Naive thymus-derived CD4-positive, alpha-beta T cell (primary cell): Measurements from ENCODE around the gene MYOCOS. TPM values are rescaled to one million over a fixed set of nuclear protein-coding genes. Genes with fewer than 3 reads are reported as not detected.

Source experiments
- ATAC-seq: fragments of 150-1000 bp; cut with Tn5 transposase; 2 replicates; pipeline ENCODE4 v1.10.0; 2021; ENCODE audit warnings: mild to moderate bottlenecking, moderate library complexity
- CTCF ChIA-PET: fragments of 350-600 bp; sonication (Branson Sonifier 250); formaldehyde crosslinking; loops from one replicate; lab custom pipeline; 2021; ENCODE audit warnings: antibody characterized with exemption; lab: Charles Lee
- POLR2A ChIA-PET: fragments of 350-600 bp; sonication (Branson Sonifier 250); formaldehyde crosslinking; loops from one replicate; lab custom pipeline; 2021; ENCODE audit warnings: antibody characterized with exemption, inconsistent platforms; lab: Charles Lee
- DNase-seq, 9 donors: peaks; one replicate each; pipeline versions ENCODE4 v3.0.0 to v3.0.0-alpha.2; 2020 to 2022; ENCODE audit warnings: mixed read lengths in 1 of 9
- H3K27ac ChIP-seq: one replicate; pipeline ENCODE4 v1.7.0; 2013; ENCODE audit warnings: mild to moderate bottlenecking, low read depth, low read length, moderate library complexity
- H3K27me3 ChIP-seq, 2 donors: one replicate each; pipeline ENCODE4 v1.7.0; 2013; ENCODE audit warnings: low read length in 2 of 2, mild to moderate bottlenecking in 2 of 2, moderate library complexity in 2 of 2; ENCODE audit not compliant: control insufficient read depth in 2 of 2, insufficient read depth in 2 of 2
- H3K36me3 ChIP-seq, 3 experiments: 1 replicate in 2 of 3; 2 replicates in 1 of 3; pipeline ENCODE4 v1.7.0; 2013; ENCODE audit warnings: low read length in 3 of 3, mild to moderate bottlenecking in 3 of 3, moderate library complexity in 1 of 3; ENCODE audit not compliant: insufficient read depth in 3 of 3, control insufficient read depth in 2 of 3
- H3K4me1 ChIP-seq, 2 donors: one replicate each; pipeline ENCODE4 v1.7.0; 2013; ENCODE audit warnings: low read length in 2 of 2, mild to moderate bottlenecking in 2 of 2, moderate library complexity in 1 of 2; ENCODE audit not compliant: control insufficient read depth in 2 of 2, insufficient read depth in 2 of 2
- H3K4me3 ChIP-seq: 2 replicates; pipeline ENCODE4 v1.7.0; 2013; ENCODE audit warnings: mild to moderate bottlenecking, low read length
- H3K9me3 ChIP-seq, 3 experiments: 1 replicate in 2 of 3; 2 replicates in 1 of 3; pipeline ENCODE4 v1.7.0; 2013; ENCODE audit warnings: low read length in 3 of 3; ENCODE audit not compliant: control insufficient read depth in 2 of 3
- H3K27ac Mint-ChIP-seq, 9 donors: one replicate each; pipeline ENCODE4 v1.8.0; 2020 to 2022; ENCODE audit warnings: mixed read lengths in 9 of 9, mild to moderate bottlenecking in 8 of 9, moderate library complexity in 5 of 9, inconsistent platforms in 2 of 9
- H3K27me3 Mint-ChIP-seq, 5 donors: one replicate each; pipeline ENCODE4 v1.8.0; 2021 to 2022; ENCODE audit warnings: mixed read lengths in 5 of 5, mild to moderate bottlenecking in 1 of 5
- H3K36me3 Mint-ChIP-seq, 5 donors: one replicate each; pipeline ENCODE4 v1.8.0; 2020 to 2022; ENCODE audit warnings: mixed read lengths in 5 of 5, mild to moderate bottlenecking in 3 of 5, inconsistent platforms in 1 of 5
- H3K4me1 Mint-ChIP-seq, 7 donors: one replicate each; pipeline ENCODE4 v1.8.0; 2020 to 2022; ENCODE audit warnings: mixed read lengths in 7 of 7, mild to moderate bottlenecking in 3 of 7, inconsistent platforms in 1 of 7
- H3K4me3 Mint-ChIP-seq, 10 donors: one replicate each; pipeline ENCODE4 v1.8.0; 2020 to 2022; ENCODE audit warnings: mild to moderate bottlenecking in 10 of 10, mixed read lengths in 10 of 10, moderate library complexity in 6 of 10, inconsistent platforms in 2 of 10
- H3K9me3 Mint-ChIP-seq, 11 donors: one replicate each; pipeline ENCODE4 v1.8.0; 2020 to 2022; ENCODE audit warnings: mixed read lengths in 11 of 11, mild to moderate bottlenecking in 4 of 11, inconsistent platforms in 1 of 11, moderate library complexity in 1 of 11
- intact Hi-C, 2 donors: fragments of 100-400 bp; cut with micrococcal nuclease; formaldehyde crosslinking; loops; one replicate each; pipeline ENCODE4 v1.15.1; 2023
- polyA plus RNA-seq, 2 donors: library from polyadenylated mRNA; unstranded; fragments of 300-500 nt; fragmentation: Illumina TruSeq; gene quantifications; one replicate each; pipeline ENCODE4 v1.2.3, GENCODE V29; 2021
- total RNA-seq, 6 experiments: library from RNA in 5 of 6; stranded (reverse) in 5 of 6; gene quantifications; 1 replicate in 5 of 6; 2 replicates in 1 of 6; pipeline ENCODE4 v1.2.3 and lab custom pipeline; 2021 to 2026

MYOCOS gene
- total and polyA plus RNA-seq, 7 experiments from 2014 or later: 0.19 to 0.81 (median 0.31) TPM; not detected in 3

DNA sequence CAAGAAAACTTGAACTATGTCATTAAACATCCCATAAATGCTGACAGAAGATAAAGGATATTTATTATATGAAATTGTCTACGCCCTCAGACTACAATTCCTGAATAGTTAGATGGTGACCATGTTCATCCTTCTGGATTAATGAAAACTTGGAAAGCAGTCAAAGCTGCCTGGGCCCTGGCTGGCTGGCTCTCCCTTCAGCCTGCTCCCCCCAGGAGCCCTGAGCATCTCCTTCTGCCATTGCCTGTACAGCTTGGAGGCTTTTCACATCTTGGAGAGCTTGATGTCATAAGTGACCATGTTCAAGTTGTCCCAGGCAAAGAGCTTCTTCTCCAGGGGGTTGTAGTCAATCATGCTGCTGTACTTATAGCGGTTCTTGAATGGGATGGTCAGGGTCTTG is 13.6 kb downstream of the MYOCOS start:
- H3K36me3 ChIP-seq: no peaks in the 10 kb centered on the region
- H3K4me1 Mint-ChIP-seq: peaks cover 0 to 9% (median 0%) of the 10 kb centered on the region in 7 donors
- ChIA-PET POLR2A (no interaction called here), CTCF (interaction anchor here (1.0 to 1.5 kb wide), 2 partner anchors 20 to 350 kb away, joined by 3 to 4 read pairs; no protein-coding TSS in a partner anchor)
- no peak for ATAC-seq
- H3K27me3 Mint-ChIP-seq: peaks cover 1 to 7% (median 4%) of the 10 kb centered on the region in 5 donors
- no peak overlapping the region for H3K4me3 ChIP-seq
- DNase-seq: no peak
- H3K27me3 ChIP-seq: no peaks in the 10 kb centered on the region
- no peaks in the 10 kb centered on the region for H3K9me3 ChIP-seq
- no peak overlapping the region for H3K4me3 Mint-ChIP-seq
- no peaks in the 10 kb centered on the region for H3K4me1 ChIP-seq
- H3K27ac Mint-ChIP-seq: no peak overlapping the region
- H3K36me3 Mint-ChIP-seq: no peaks in the 10 kb centered on the region
- peaks cover 0 to 6% (median 0%) of the 10 kb centered on the region in 11 donors for H3K9me3 Mint-ChIP-seq
- no peak overlapping the region for H3K27ac ChIP-seq
- intact Hi-C loops: no loop called here

DNA sequence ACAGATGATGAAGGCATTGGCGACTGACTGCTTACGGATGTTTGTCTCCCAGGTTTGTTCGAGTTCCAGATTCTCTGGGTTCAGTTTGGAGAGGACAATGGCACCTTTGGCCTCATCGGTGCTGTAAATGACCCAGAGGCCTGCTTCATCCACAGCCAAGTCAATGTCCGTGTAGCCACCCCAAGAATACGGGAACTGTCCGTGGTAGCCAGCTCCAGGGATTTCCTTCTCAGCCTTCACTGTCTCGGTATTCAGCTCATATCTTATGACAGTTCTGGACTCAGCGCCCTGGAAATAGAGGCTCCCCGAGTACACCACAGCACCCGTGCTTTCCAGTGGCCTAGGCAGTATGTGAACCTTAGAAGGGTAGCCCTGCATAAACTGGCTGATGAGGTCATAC is 14.1 kb downstream of the MYOCOS start:
- Histone ChIP-seq H3K27me3 (no peaks in the 10 kb centered on the region), H3K9me3 (no peaks in the 10 kb centered on the region), H3K27ac (no peak overlapping the region), H3K4me1 (no peaks in the 10 kb centered on the region), H3K4me3 (no peak overlapping the region), H3K36me3 (no peaks in the 10 kb centered on the region)
- H3K27ac Mint-ChIP-seq: no peak overlapping the region
- no peaks in the 10 kb centered on the region for H3K36me3 Mint-ChIP-seq
- H3K4me3 Mint-ChIP-seq: no peak overlapping the region
- intact Hi-C loops: no loop called here
- H3K4me1 Mint-ChIP-seq: peaks cover 0 to 9% (median 0%) of the 10 kb centered on the region in 7 donors
- POLR2A ChIA-PET: no interaction called here
- CTCF ChIA-PET: interaction anchor here (1.0 to 1.5 kb wide), 2 partner anchors 19 to 350 kb away, joined by 3 to 4 read pairs; no protein-coding TSS in a partner anchor
- DNase-seq (no peak), ATAC-seq (no peak)
- peaks cover 0 to 6% (median 0%) of the 10 kb centered on the region in 11 donors for H3K9me3 Mint-ChIP-seq
- H3K27me3 Mint-ChIP-seq: peaks cover 0 to 7% (median 0%) of the 10 kb centered on the region in 5 donors

DNA sequence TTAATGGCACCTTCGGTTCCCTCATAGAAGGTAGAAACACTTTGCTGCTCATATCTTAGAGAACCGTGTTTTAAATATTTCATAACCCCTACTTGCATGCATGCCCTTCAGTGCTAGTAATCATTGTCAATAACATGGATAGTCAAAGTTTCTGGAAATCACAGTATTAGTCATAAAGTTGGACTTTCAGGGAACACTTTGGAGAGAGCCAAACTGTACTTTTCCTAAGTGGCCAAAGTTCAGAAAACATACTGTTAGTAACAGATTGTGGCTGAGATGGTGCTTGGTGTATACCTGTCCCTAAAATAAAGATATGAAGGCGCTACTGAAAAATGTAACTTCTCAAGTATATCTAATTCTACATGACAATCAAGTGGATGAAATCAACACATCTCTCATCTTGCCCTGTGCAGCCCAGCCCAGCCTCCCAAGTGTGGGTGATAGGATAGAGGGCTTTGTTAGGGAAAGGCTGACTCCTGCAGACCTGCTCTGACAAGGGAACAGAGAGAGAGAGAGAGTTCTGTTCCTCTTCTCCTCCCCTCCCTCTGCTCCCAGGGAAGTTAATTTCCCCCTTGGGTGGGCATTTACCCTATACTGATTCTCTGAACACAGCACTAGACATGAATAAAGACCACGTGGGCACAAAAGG is 16.0 kb downstream of the MYOCOS start:
- CTCF ChIA-PET: no interaction called here
- intact Hi-C loops: no loop called here

DNA sequence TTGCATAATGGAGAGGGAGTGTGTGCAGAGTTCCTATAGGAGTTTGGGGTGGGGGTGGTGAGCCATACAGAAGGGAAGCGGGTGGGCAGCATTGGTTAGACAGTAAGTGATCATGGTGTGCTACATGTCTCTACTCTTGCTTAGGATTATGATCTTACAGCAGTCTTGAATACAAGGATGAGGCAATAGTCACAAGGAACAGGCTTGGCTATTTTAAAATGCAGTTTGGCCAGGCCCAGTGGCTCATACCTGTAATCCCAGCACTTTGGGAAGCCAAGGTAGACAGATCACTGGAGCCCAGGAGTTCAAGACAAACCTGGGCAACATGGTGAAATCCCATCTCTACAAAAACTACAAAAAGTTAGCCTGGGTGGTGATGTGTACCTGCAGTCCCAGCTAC is 18.2 kb downstream of the MYOCOS start:
- ChIA-PET POLR2A (no interaction called here), CTCF (no interaction called here)
- Histone ChIP-seq H3K4me1 (peaks cover 0 to 4% of the 10 kb centered on the region in 2 donors), H3K9me3 (no peaks in the 10 kb centered on the region), H3K36me3 (no peaks in the 10 kb centered on the region), H3K27ac (no peak overlapping the region), H3K4me3 (no peak overlapping the region), H3K27me3 (no peaks in the 10 kb centered on the region)
- no peaks in the 10 kb centered on the region for H3K36me3 Mint-ChIP-seq
- DNase-seq (no peak), ATAC-seq (no peak)
- no peaks in the 10 kb centered on the region for H3K9me3 Mint-ChIP-seq
- H3K27ac Mint-ChIP-seq: no peak overlapping the region
- peaks cover 4 to 14% (median 7%) of the 10 kb centered on the region in 7 donors for H3K4me1 Mint-ChIP-seq
- intact Hi-C loops: no loop called here
- peaks cover 0 to 7% (median 0%) of the 10 kb centered on the region in 5 donors for H3K27me3 Mint-ChIP-seq
- no peak overlapping the region for H3K4me3 Mint-ChIP-seq

More for the DNA sequence above, 16.0 kb downstream of the MYOCOS start:
- POLR2A ChIA-PET: no interaction called here
- H3K36me3 Mint-ChIP-seq: no peaks in the 10 kb centered on the region
- no peak for DNase-seq
- Histone ChIP-seq H3K9me3 (no peaks in the 10 kb centered on the region), H3K4me1 (no peaks in the 10 kb centered on the region), H3K27ac (no peak overlapping the region), H3K36me3 (no peaks in the 10 kb centered on the region), H3K4me3 (no peak overlapping the region), H3K27me3 (no peaks in the 10 kb centered on the region)
- no peak overlapping the region for H3K4me3 Mint-ChIP-seq
- no peak for ATAC-seq
- H3K27ac Mint-ChIP-seq: peak overlapping the region in 1 of 9 donors; percentile 55
- H3K27me3 Mint-ChIP-seq: no peaks in the 10 kb centered on the region
- peaks cover 0 to 9% (median 0%) of the 10 kb centered on the region in 7 donors for H3K4me1 Mint-ChIP-seq
- H3K9me3 Mint-ChIP-seq: no peaks in the 10 kb centered on the region

DNA sequence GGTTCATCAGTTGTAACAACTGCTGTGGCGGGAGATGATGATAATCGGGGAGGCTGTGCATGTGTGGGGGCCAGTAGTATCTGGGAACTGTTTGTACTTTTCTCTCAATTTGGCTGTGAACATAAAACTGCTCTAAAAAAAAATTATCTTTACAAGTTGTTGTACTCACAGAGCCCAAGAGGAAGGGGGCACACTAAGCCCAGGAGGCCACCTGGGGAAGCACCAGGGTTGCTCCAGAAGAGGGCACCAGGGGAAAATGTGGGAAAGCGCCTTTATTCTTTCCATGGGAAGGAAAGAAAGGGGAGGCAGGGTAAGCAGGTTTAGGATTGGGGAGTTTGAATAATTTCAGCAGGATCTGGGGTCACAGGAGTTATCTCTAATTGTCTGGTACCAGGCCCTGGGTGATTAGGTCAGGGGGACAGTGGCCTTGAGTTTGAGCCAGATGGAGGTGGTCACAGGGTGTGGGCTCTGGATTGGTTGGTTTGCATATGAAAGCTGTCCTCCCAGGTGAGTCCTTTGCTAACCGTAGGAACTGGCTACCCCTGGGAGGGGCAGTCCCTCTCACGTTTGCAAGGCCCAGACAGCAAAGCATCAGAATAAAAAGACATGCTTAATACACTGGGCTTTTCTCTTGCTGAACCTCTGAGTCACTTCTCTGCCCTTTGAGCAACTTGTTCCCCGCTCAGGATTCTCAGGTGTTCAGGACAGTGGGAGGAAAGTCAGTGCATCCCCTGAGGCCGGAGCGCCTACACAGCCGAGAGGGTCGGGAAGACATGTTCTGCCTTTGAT is 19.2 kb downstream of the MYOCOS start:
- H3K27ac Mint-ChIP-seq: peak overlapping the region in 1 of 9 donors; percentile 18
- DNase-seq (no peak), ATAC-seq (no peak)
- peaks cover 0 to 4% of the 10 kb centered on the region in 2 donors for H3K4me1 ChIP-seq
- peaks cover 4 to 12% (median 6%) of the 10 kb centered on the region in 7 donors for H3K4me1 Mint-ChIP-seq
- ChIA-PET CTCF (no interaction called here), POLR2A (interaction anchor here (0.6 kb wide), 1 partner anchor 361 kb away, joined by 3 read pairs; no protein-coding TSS in a partner anchor)
- intact Hi-C loops: no loop called here
- no peaks in the 10 kb centered on the region for H3K9me3 Mint-ChIP-seq
- no peaks in the 10 kb centered on the region for H3K36me3 Mint-ChIP-seq
- H3K4me3 Mint-ChIP-seq: no peak overlapping the region
- H3K27me3 ChIP-seq: no peaks in the 10 kb centered on the region
- H3K27me3 Mint-ChIP-seq: peaks cover 0 to 7% (median 0%) of the 10 kb centered on the region in 5 donors
- no peaks in the 10 kb centered on the region for H3K9me3 ChIP-seq
- no peak overlapping the region for H3K4me3 ChIP-seq
- no peaks in the 10 kb centered on the region for H3K36me3 ChIP-seq
- H3K27ac ChIP-seq: no peak overlapping the region

DNA sequence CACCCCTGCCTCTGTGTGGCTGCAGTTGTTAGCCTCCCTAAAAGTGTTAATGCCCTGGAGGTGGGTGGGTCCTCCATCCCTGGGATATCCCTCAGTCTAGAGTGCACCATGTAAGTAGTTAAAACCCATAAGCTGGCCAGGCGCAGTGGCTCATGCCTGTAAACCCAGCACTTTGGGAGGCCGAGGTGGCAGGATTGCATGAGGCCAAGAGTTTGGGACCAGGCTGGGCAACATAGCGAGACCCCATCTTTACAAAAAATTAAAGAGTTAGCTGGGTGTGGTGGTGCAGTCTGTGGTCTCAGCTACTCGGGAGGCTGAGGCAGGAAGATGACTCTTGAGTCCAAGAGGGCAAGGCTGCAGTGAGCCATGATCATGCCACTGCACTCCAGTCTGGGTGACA is 20.2 kb downstream of the MYOCOS start:
- DNase-seq: no peak
- peaks cover 4 to 12% (median 6%) of the 10 kb centered on the region in 7 donors for H3K4me1 Mint-ChIP-seq
- no peak overlapping the region for H3K27ac Mint-ChIP-seq
- intact Hi-C loops: no loop called here
- H3K36me3 ChIP-seq: no peaks in the 10 kb centered on the region
- no peak for ATAC-seq
- ChIA-PET POLR2A (no interaction called here), CTCF (interaction anchor here (0.6 kb wide), 1 partner anchor 861 kb away, joined by 3 read pairs; no protein-coding TSS in a partner anchor)
- no peaks in the 10 kb centered on the region for H3K9me3 Mint-ChIP-seq
- no peak overlapping the region for H3K4me3 Mint-ChIP-seq
- H3K36me3 Mint-ChIP-seq: no peaks in the 10 kb centered on the region
- H3K9me3 ChIP-seq: no peaks in the 10 kb centered on the region
- peaks cover 0 to 7% (median 0%) of the 10 kb centered on the region in 5 donors for H3K27me3 Mint-ChIP-seq
- peaks cover 0 to 4% of the 10 kb centered on the region in 2 donors for H3K4me1 ChIP-seq
- no peak overlapping the region for H3K4me3 ChIP-seq
- H3K27ac ChIP-seq: no peak overlapping the region
- H3K27me3 ChIP-seq: no peaks in the 10 kb centered on the region
